Omental fat pad (tissue), 4 donors: ENCODE data around the gene ZNF222. TPM values are rescaled to one million over a fixed set of nuclear protein-coding genes. Genes with fewer than 3 reads are reported as not detected.
A peak's percentile ranks its signal among the peaks of the same experiment; 100 is the strongest.

ENCODE experiments used
- ATAC-seq: fragments of 150-250 bp; one replicate; pipeline ENCODE4 v1.9.1; 2016; ENCODE audit warnings: mild to moderate bottlenecking, moderate library complexity; ENCODE audit not compliant: low FRiP score
- DNase-seq: peaks from one replicate; pipeline ENCODE4 v3.0.0-alpha.2; 2019; ENCODE audit warnings: low spot score
- CTCF ChIP-seq, 3 donors: fragments of 450-650 bp; IDR thresholded peaks; one replicate each; pipeline ENCODE4 v1.5.1; 2016 to 2017; ENCODE audit warnings: antibody characterized with exemption in 3 of 3, mild to moderate bottlenecking in 3 of 3, moderate library complexity in 2 of 3
- total RNA-seq, 4 donors: library from RNA; depleted of rRNA; stranded (reverse); fragments of >200 nt; gene quantifications; one replicate each; pipeline ENCODE4 v1.1.0, GENCODE V29; 2016

ZNF222 gene
- total RNA-seq, 4 donors from 2014 or later = 1.9 to 3.7 (median 2.2) TPM

- DNase-seq (no peak), ATAC-seq (no peak)
- no peak for TF ChIP-seq CTCF (IDR thresholded peaks at IDR 0.05)
Measured at GRCh38 chr19:44002212-44002565, 23.0 kb upstream of the ZNF222 start.

DNA sequence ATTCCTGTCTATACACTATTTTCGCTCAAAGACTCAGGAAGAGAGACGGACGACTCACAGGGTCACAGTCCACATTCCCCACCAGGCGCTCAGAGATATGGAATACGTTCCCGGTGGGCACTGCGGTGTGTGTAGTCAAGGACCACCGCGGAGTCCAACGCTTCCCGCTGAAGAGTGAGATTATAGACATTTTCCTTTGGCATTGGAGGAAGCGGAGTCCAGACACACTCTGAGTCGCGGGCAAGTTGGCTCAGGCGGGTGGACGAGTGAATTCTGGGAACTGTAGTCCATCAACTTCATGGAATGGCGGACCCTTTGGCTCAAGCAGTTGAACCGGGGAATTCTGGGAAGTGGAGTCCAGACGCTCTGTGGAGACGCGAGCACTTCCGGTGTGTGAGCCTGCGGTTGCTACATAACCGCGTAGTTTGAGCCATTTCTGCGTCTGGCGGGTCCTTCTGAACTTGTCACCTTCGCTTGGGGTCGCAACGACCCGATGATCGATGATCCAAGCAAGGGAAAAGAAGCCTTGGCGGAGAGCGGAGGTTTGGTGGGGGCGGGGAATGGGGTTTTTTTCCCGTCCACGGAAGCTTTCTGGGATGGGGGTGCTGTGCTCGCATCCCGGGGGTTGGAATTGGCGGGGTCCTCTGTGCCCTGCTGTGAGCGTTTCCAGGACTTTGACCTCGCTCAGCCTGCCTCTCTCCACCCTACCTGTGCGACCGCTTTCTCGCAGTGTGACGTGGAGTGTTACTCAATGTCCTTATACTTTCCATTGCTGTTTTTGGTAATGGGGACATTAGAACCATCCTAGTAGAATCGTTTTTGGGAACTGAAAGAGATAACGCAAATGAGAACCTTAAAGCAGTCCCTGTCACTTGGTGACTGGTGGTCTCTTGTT is 22.4 kb upstream of the ZNF222 start, which contains the start of gene ZNF230:
TSS of gene ZNF230 (plus strand) at position 392 of the 895 bp plus-strand sequence. CDS start 4,122 bp downstream, outside the sequence.
- TF ChIP-seq CTCF (IDR thresholded peaks at IDR 0.05) = no peak
- peak; percentile 98 for ATAC-seq
- DNase-seq = peak; percentile 58

- no peak for TF ChIP-seq CTCF (IDR thresholded peaks at IDR 0.05)
- DNase-seq = no peak
- ATAC-seq = no peak
Measured at GRCh38 chr19:44003461-44004009, 21.6 kb upstream of the ZNF222 start.

DNA sequence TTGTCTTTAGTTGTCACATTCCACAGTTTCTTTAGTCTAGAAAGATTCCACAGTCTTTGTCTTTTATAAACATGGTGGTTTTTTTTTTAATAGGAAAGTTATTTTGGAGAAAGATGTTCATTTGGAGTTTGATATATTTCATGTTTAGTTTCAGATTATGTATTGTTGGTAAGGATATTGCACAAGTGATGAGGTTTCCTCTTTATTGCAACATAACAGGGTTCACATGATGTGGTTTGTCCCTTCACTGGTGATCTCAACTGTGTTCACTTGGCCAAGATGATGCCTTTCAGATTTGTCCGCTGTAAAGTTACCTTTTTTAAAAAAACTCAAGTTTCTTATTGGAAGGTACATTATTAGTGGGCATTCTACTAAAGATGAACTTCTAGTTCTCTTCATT is 19.2 kb upstream of the ZNF222 start:
- no peak for TF ChIP-seq CTCF (IDR thresholded peaks at IDR 0.05)
- no peak for ATAC-seq
- no peak for DNase-seq

GRCh38 chr19:44007473-44007872 is 17.7 kb upstream of the ZNF222 start:
- DNase-seq (no peak), ATAC-seq (no peak)
- no peak for TF ChIP-seq CTCF (IDR thresholded peaks at IDR 0.05)

DNA sequence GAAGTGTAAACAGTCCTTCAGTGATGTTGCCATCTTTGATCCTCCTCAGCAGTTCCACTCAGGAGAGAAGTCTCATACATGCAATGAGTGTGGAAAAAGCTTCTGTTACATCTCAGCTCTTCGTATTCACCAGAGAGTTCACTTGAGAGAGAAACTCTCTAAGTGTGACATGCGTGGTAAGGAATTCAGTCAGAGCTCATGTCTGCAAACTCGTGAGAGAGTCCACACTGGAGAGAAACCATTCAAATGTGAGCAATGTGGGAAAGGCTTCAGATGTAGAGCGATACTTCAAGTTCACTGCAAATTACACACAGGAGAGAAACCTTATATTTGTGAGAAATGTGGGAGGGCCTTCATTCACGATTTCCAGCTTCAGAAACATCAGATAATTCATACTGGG is 14.7 kb upstream of the ZNF222 start:
- ATAC-seq = no peak
- no peak for TF ChIP-seq CTCF (IDR thresholded peaks at IDR 0.05)
- no peak for DNase-seq

GRCh38 chr19:44019498-44019897 is 5.7 kb upstream of the ZNF222 start:
- ATAC-seq (no peak), DNase-seq (no peak)
- no peak for TF ChIP-seq CTCF (IDR thresholded peaks at IDR 0.05)
